Suppressor macrophage treated with lipopolysaccharide for 4 hours (primary cell): Measurements from ENCODE around the gene THOC1.
A peak's percentile ranks its signal among the peaks of the same experiment; 100 is the strongest.
"Not testable (repeated sequence)": the region's sequence is repeated elsewhere in the genome, so short reads cannot be mapped to it uniquely, and the experiment has no call there.

Experiments
- DNase-seq: peaks from one replicate; pipeline ENCODE4 v3.0.0-alpha.2; 2020

Gene THOC1, protein sequence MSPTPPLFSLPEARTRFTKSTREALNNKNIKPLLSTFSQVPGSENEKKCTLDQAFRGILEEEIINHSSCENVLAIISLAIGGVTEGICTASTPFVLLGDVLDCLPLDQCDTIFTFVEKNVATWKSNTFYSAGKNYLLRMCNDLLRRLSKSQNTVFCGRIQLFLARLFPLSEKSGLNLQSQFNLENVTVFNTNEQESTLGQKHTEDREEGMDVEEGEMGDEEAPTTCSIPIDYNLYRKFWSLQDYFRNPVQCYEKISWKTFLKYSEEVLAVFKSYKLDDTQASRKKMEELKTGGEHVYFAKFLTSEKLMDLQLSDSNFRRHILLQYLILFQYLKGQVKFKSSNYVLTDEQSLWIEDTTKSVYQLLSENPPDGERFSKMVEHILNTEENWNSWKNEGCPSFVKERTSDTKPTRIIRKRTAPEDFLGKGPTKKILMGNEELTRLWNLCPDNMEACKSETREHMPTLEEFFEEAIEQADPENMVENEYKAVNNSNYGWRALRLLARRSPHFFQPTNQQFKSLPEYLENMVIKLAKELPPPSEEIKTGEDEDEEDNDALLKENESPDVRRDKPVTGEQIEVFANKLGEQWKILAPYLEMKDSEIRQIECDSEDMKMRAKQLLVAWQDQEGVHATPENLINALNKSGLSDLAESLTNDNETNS

DNA sequence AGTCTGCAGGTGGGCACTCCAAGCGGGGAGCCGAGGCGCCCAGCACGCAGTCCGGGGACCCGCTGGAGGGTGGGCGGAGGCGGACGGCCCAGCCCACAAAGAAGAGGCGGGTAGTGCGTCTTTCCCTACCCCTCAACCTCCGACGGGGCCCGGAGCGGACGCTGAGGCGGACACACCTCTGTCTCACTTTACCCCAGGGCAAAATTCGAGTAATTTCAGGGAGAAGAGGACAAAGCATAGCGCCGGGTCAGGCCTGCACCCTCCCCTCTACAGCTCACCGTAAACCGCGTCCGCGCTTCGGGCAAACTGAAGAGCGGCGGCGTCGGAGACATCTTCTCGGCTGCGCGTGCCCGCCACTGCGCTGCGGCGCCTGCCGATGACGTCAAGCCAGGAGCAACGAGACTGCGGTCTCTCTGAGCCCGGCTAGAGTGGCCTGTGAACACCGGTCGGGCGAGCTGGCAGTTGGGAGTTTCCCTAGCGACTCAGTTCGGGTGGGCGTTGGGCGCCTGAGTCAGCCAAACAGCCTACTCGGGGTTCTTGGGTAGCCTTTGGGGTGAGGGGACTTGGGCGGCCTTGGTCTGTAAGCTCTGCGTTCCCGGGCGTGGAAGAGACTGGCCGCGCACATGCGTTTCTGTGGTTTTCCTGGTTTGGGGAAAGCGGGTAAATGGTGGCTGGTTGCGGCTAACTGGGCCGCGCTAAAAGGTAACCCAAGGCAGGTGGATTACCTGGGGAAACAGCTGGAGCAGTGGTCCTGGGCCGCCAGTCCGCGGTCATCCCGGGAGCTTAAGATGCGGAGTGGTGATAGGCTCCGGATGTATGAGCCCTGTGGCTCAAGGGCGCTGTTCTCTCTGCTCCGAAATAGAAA is at the start of gene THOC1:
THOC1 (minus strand) TSS at position 360 of the 865 bp plus-strand sequence; CDS start at position 332, 28 bp downstream.
- peak; percentile 96 for DNase-seq

DNA sequence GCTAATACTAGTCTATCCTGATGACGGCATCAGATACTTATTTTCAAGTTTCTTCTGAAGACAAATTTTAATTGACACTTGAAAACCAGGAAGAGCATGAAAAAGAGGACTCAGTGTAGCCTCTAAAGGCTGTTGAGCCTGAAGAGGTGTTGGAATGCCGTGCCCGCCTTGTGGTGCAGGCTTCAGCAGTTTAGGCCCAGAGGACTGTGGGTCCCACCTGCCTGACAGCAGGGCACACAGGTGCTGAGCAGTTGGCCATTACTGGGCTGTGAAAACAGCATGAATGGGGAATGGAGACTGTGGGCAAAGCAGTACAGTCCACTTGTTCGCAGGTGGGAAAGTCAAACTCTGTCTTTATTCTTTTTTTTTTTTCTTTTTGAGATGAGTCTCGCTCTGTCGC is 49.8 kb upstream of the THOC1 start:
- no peak for DNase-seq

DNA sequence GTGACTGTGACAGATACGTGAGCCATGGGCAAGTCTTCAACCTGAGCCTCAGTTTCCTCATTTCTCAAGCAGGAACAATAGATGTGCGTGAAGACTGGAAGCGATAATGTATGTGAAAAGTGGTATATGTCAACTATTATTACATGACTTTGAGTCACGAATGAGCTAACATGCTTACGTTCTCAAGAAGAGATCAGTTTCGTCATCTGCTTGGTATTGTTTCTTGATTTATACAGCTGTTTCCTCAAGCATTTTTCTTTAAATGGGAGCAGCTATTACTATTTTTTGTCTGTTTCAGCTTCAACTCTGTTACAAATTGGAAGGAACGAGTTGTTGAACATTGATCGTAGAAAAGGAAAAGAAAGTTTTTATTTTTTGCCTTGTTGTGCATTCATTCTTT is 48.5 kb upstream of the THOC1 start:
- no peak for DNase-seq

DNA sequence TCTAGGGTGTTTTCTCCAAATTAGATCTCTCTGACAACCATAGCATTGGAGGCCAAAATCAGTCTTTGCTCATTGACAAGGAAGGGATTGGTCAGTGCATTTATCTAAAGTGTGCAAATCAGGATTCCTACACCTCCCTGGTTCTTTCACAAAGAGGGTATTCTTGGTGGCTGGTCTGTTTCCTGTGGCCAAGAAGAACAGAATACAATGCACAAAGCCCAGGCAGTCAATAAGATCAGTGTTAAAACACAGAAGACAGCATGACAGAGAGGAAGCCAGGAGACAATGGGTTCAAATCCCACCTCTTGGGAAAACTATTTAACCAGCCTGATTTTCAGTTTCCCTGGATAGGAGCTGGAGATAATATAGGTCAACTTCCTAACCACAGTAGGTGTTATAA is 46.1 kb upstream of the THOC1 start:
- no peak for DNase-seq

DNA sequence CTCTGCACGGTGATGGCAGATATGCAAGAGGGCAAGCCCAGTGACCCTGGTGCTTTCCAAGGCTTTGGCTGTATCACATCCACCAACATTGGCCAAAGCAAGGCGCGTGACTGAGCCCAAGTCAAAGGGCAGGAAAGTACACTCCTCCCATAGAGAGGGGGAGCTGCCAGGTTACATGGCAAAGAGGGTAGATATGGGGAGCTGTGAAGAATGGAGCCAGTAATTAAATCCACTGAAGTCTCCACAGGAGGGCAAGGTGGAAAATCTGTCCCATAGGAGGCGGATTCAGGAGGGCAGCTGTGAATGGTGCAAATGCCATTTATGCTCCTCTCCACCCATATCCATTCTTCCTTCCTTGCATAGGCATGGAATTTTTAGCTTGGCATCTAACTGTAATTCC is 44.6 kb upstream of the THOC1 start:
- no peak for DNase-seq

DNA sequence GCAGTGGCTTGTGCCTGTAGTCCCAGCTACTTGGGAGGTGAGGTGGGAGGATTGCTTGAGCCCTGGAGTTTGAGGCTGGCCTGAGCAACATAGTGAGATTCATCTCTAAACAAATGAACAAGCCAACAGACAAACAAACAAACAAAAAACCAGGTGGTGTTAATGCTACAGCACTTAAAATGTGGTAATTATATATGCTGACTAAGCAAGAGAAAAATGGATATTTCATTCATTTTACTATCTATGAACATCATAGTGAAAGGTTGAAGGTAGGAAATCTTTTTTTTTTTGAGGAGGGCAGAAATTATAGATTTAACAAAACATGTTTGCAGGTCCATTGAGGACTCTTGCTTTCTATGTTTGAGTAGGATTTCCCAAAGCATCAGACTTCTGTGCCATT is 42.2 kb upstream of the THOC1 start:
- DNase-seq: no peak

DNA sequence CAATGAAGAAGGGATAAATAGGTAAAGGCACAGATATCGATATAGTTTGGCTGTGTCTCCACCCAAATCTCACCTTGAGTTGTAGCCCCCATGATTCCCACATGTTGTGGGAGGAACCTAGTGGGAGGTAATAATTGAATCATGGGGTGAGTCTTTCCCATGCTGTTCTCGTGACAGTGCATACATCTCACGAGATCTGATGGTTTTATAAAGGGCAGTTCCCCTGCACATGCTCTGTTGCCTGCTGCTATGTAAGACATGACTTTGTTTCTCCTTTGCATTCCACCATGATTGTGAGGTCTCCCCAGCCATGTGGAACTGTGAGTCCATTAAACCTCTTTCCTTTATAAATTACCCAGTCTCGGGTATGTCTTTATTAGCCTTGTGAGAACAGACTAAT is 40.2 kb upstream of the THOC1 start:
- DNase-seq: not testable (repeated sequence)

DNA sequence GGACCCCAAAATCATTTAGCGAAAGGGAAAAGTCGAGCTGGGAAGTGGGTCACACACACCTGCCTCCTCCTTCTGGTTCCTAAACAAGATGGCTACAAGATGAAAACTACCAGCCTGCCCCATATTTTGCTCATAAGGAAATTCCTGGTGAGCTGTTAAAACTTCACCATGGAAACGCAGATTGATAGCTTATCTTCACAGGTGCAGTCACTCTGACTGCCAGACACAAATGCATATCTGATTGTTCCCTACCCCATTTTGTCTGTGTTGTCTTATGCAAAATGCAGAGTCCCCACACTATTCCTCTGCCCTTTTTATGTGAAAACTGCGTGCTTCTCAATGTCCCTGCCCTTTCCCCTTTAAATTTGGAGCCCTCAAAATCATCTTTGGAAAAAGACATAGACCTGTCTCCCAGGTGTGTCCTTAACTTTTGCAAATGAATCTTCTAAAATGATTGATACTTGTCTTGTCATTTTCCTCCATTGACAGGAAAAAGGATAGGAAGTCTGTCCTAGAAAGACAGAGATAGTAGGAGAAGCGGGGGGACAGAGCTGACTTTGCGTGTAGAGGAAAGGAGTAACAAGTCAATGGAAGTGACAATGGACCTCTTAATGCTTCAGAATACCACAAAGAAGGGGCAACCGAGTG is 38.9 kb upstream of the THOC1 start:
- no peak for DNase-seq

DNA sequence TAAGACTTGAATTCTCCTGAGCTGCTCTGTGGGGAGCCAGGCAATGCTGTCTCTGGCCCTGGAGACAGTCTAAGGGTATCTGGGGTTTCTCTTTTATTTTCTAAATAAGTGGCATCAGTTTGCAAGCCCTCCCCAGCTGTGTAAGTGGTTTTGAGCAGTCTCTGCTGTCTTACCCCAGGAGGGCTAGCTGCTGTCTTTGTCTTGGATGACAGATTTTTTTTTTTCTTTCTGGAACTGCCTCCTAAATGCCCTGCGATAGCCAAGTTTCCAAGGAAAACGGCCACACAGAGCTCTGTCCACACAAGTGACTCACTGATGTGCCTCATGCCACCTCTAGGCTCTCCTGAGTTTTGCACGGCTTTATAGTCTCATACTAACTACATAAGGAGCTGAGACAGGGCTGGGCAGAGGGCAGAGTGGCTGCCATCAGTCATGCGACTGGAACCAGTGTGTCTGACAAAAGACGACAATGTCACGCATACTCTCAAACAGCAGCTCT is 37.2 kb upstream of the THOC1 start:
- no peak for DNase-seq

DNA sequence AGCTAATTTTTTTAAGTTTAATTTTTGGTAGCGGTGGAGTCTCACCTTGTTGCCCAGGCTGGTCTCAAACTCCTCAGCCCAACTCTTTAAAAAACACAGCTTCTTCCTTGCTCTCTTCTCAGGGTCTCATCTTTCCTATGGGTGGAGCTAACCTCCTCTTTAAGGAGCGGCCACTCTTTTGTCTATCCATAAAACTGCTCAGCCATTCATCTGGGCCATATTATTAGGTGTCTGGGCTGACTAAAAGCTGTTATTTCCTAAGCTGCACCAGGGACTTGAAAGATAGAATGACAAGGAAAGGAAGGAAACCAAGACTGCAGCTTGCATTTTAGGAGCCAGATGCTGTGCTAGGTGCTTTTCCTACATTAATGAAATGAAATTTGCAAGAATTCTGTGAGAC is 35.8 kb upstream of the THOC1 start:
- DNase-seq: no peak

DNA sequence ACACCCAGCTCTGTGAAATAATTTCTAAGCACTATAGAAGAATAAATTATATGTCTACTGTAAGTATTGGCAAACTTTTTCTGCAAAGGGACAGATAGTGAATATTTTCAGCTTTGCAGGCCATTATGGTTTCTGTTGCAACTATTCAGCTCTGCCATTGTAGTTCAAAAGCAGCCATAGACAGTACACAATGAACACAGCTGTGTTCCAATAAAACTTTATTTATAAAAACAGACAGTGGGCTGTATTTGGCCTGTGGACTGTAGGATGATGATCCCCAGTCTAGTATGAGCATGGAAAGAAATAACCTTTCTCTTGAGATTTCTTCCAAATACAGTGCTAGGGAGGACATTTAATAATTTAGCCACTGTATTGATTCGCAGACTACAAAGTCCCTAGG is 35.2 kb upstream of the THOC1 start:
- DNase-seq: no peak

DNA sequence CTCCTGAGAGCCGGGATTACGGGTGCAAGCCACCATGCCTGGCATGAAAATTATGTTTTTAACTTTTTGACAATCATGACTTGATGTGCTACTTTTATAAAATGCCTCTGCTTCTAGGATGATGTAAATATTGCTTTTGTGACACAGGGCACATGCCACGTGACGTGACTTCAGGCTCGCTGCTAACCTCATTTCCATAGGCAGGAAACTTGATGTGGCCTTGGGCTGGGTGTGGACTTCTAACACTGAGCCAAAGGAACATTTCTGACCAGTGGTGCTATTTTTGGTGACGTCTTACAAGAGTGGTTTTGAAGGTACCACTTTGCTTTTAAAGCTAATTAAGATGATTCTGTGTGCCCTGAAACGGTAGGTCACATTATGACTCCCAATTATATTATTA is 34.2 kb upstream of the THOC1 start:
- DNase-seq: no peak

DNA sequence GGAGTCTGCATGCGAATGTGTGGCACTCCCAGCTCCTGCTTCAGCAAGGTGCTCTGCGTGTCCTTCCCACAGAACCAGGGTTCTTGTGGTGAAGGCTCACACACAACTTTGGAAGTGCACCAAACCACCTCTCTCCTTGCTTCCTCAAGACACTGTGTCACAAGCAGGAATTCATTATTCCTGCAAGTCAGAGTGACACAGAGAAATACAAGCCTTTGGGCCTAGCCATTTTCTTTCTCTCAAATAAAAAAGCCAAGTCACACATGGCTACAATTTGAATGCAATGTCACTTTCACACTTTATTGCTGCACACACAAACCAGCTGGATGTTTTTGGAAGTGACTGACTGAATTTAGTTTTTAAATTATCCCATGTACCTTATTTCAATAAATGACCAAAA is 30.1 kb upstream of the THOC1 start:
- DNase-seq: no peak

DNA sequence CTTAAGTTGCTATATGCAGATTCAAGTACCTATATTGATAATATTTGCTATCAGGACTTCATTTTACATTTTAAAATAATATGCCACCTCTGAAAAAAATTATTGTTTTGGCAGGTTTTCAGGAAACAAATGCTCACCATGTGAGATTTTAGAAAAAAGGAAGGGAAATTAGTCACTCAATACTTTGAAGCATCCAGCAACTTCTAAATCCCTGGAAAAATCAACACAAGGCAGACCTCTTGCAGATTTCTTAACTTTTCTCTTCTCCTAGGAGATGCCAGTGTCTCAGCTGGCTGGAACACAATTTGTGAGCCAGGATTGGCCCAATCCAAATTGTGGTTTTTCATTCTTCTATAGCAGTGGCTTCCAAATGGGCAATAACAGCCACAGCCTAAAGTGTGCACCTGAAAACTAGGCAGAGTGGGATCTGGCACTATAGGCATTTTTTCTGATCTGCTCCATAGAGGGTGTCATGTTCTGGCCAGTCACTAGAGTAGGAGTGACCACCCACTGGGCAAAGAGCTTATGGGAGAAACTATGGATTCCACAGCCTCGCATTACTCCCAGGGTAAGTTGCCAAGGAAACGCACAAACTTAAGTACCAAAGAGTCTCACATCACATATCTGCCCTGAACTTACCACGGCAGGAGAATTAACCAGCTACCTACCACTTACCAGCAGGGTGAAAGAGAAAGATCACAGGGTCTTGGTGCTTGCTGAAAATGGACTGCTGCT is 28.1 kb upstream of the THOC1 start:
- no peak for DNase-seq

DNA sequence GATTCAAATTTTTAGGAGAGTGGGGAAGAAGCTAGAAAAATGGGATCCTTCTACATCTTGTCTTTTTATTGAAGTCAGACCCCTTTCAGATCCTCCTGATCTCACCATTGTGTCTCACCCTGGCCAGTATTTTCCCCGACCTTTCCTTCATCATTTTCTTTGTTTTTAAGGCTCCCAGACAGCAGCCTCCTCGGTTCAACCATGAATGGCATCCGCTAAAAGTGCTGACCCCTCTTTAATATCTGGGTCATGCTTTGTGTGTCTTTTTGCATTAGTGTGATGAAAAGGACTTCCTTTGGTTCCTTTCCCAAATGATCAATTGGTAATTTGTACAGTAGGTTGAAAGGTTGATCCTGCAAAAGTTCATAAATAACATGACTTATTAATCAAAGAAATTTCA is 26.7 kb upstream of the THOC1 start:
- DNase-seq: no peak

DNA sequence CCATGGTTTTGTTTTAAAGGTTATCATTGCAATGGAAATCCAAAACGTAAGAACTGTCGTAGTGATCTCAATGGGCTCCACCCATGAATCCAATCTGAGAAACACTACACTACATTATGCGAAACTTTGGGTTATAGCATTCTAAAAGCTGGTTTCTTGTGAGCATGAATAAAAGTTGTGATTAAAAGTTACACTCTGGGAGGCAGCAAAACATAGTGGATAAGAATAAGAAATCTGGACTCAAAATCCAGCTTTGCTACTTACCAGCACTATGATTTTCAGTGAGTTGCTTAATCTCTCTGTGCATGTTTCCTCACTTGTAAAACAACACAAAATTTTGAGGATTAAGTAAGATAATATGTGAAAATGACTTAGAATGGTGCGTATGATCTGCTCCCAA is 25.7 kb upstream of the THOC1 start:
- no peak for DNase-seq

DNA sequence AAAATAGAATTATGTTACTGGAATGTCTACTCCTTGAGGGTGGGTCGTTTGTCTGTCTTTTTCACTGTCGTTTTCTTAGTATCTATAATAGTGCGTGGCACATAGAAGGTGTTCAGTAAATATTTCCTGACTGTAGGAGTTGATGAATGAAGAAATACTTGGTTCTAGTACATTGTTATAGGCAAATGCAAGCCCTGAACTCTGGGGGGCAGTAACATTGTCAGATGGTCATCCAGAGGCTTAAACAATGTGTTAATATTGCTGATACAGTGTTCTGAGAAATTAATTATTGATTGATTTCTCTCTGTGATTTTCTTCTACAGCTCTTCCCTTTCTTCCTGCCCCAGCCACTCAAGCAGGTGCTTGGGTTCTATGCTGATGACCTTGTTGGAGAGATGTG is 24.4 kb upstream of the THOC1 start:
- DNase-seq: no peak

DNA sequence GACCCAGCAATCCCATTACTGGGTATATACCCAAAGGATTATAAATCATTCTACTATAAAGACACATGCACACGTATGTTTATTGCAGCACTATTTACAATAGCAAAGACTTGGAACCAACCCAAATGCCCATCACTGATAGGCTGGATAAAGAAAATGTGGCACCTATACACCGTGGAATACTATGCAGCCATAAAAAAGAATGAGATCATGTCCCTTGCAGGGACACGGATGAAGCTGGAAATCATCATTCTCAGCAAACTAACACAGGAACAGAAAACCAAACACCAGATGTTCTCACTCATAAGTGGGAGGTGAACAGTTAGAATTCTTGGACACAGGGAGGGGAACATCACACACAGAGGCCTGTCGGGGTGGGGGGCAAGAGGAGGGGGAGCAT is 22.1 kb upstream of the THOC1 start:
- not testable (repeated sequence) for DNase-seq

DNA sequence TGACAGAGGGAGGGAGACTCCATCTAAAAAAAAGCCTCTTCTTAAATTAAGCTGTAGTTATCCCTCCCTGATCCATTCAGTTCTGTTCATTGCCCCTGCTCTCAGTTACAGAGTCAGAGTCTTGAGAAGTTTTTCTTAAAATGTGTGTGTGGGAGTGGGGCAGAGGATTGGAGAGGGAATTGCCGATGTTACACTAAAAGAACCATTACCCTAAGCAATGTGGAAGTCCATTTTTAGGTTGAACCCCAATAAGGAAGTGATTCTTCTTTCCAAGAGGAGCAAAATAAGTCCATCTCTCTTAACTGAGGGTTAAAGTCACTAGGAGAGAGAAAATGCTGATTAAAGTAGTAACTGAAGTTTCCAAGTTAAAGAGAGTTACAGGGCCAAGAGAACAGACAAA is 21.2 kb upstream of the THOC1 start:
- peak; percentile 61 for DNase-seq

DNA sequence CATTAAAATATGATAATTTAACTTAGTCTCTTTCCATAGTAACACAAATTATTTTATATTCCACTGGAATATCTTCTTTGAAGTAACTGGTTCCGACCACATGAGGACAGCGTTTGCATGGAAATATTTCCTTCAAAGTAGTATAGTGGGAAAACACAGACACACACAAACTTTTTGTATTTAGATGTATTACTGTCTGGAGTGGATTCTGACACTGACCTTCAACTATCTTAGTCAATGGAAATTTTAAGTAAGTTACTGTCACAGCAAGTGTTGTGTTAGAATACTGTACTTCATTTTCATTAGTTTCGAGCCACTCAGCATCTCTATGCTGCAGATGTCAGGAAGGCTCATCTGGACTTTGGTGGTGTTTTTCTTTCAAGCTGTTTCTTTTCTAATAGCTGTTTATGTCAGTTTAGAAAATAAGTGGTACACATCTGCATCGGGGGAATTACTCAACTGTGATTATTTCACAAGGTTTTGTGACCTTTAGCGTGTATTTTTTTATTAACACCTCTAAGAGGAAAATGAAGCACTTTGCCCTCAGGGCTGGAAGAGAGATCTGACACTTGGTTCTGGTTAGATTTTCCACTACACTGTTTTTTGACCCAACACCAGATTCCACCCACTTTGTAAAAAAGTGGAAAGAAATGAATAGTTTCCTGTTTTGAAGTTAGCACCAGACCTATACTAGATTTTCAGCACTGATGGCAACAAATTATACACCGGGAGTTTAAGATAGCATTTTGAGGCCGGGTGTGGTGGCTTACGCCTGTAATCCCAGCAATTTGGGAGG is 18.9 kb upstream of the THOC1 start:
- DNase-seq: peak; percentile 49

DNA sequence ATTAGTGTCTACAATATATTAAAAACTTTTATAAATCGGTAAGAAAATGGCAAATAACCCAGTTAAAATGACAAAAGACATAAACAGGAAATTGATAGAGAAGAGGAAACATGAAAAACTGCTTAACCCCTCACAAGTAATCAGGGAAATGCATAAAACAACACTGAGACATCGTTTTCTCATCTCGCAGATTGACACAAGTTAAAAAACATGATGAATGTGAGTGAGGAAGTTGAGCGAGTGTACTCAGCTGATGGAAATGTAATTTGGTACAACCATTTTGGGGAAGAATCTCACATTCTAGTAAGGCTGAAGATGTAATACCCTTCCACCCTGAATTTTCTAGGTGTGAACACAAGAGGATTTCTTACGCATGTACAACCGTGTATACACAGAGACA is 18.0 kb upstream of the THOC1 start:
- DNase-seq: no peak
